ENCODE results near the gene DPP10.

DPP10 gene

GRCh38 chr2:115558725-115559124, 1116.3 kb downstream of the DPP10 start:
- DNase-seq (ENCODE audit: low read depth in 3 of 3): no peak

- DNase-seq (ENCODE audit: low read depth in 3 of 3): no peak
Measured at GRCh38 chr2:115560666-115561065, 1118.2 kb downstream of the DPP10 start.

GRCh38 chr2:115568643-115569042, 1126.2 kb downstream of the DPP10 start:
- no peak for DNase-seq (ENCODE audit: low read depth in 3 of 3)

- no peak for DNase-seq (ENCODE audit: low read depth in 3 of 3)
Measured at GRCh38 chr2:115569547-115569946, 1127.1 kb downstream of the DPP10 start.

- DNase-seq (ENCODE audit: low read depth in 3 of 3): no peak
Measured at GRCh38 chr2:115572746-115573145, 1130.3 kb downstream of the DPP10 start.

GRCh38 chr2:115573756-115574155, 1131.3 kb downstream of the DPP10 start:
- DNase-seq (ENCODE audit: low read depth in 3 of 3): no peak

GRCh38 chr2:115574667-115575066, 1132.2 kb downstream of the DPP10 start:
- no peak for DNase-seq (ENCODE audit: low read depth in 3 of 3)

- no peak for DNase-seq (ENCODE audit: low read depth in 3 of 3)
Measured at GRCh38 chr2:115580784-115581183, 1138.3 kb downstream of the DPP10 start.

GRCh38 chr2:115584507-115584906, 1142.1 kb downstream of the DPP10 start:
- DNase-seq (ENCODE audit: low read depth in 3 of 3): no peak

- DNase-seq (ENCODE audit: low read depth in 3 of 3): no peak
Measured at GRCh38 chr2:115596659-115597375, 1154.4 kb downstream of the DPP10 start.

GRCh38 chr2:115603285-115603684, 1160.8 kb downstream of the DPP10 start:
- no peak for DNase-seq (ENCODE audit: low read depth in 3 of 3)

GRCh38 chr2:115606350-115606749, 1163.9 kb downstream of the DPP10 start:
- DNase-seq (ENCODE audit: low read depth in 3 of 3): no peak

GRCh38 chr2:115609978-115610377, 1167.5 kb downstream of the DPP10 start:
- no peak for DNase-seq (ENCODE audit: low read depth in 3 of 3)

GRCh38 chr2:115610888-115611287, 1168.4 kb downstream of the DPP10 start:
- DNase-seq (ENCODE audit: low read depth in 3 of 3): no peak

- no peak for DNase-seq (ENCODE audit: low read depth in 3 of 3)
Measured at GRCh38 chr2:115624332-115624731, 1181.9 kb downstream of the DPP10 start.

GRCh38 chr2:115634578-115634977, 1192.1 kb downstream of the DPP10 start:
- no peak for DNase-seq (ENCODE audit: low read depth in 3 of 3)

- DNase-seq (ENCODE audit: low read depth in 3 of 3): no peak
Measured at GRCh38 chr2:115635430-115635829, 1193.0 kb downstream of the DPP10 start.

- no peak for DNase-seq (ENCODE audit: low read depth in 3 of 3)
Measured at GRCh38 chr2:115649731-115650130, 1207.3 kb downstream of the DPP10 start.

GRCh38 chr2:115650827-115651226, 1208.4 kb downstream of the DPP10 start:
- no peak for DNase-seq (ENCODE audit: low read depth in 3 of 3)

GRCh38 chr2:115652652-115653051, 1210.2 kb downstream of the DPP10 start:
- no peak for DNase-seq (ENCODE audit: low read depth in 3 of 3)

GRCh38 chr2:115654362-115654761, 1211.9 kb downstream of the DPP10 start:
- no peak for DNase-seq (ENCODE audit: low read depth in 3 of 3)

- DNase-seq (ENCODE audit: low read depth in 3 of 3): no peak
Measured at GRCh38 chr2:115678129-115678528, 1235.7 kb downstream of the DPP10 start.

GRCh38 chr2:115684345-115684744, 1241.9 kb downstream of the DPP10 start:
- DNase-seq (ENCODE audit: low read depth in 3 of 3): no peak

- DNase-seq (ENCODE audit: low read depth in 3 of 3): no peak
Measured at GRCh38 chr2:115691409-115691808, 1249.0 kb downstream of the DPP10 start.
